Neural crest cell (in vitro differentiated cells): ENCODE results near the gene TOR4A. TPM values are rescaled to one million over a fixed set of nuclear protein-coding genes. Genes with fewer than 3 reads are reported as not detected.
A peak's percentile ranks its signal among the peaks of the same experiment; 100 is the strongest.

Source experiments
- DNase-seq: peaks from one replicate; pipeline ENCODE4 v3.0.0; 2021; ENCODE audit warnings: low read depth, mixed read lengths, low spot score
- H3K27ac Mint-ChIP-seq: one replicate; pipeline ENCODE4 v1.8.0; 2021; ENCODE audit warnings: mild to moderate bottlenecking, mixed read lengths; ENCODE audit not compliant: unreplicated experiment
- H3K27me3 Mint-ChIP-seq: 2 replicates; pipeline ENCODE4 v1.8.0; 2021; ENCODE audit warnings: low read depth, mild to moderate bottlenecking, mixed read lengths
- H3K36me3 Mint-ChIP-seq: 2 replicates; pipeline ENCODE4 v1.8.0; 2021; ENCODE audit warnings: low read depth, mild to moderate bottlenecking, mixed read lengths
- H3K4me1 Mint-ChIP-seq: 2 replicates; pipeline ENCODE4 v1.8.0; 2021; ENCODE audit warnings: mixed read lengths
- H3K4me3 Mint-ChIP-seq: one replicate; pipeline ENCODE4 v1.8.0; 2021; ENCODE audit warnings: mild to moderate bottlenecking, mixed read lengths
- H3K9me3 Mint-ChIP-seq: 2 replicates; pipeline ENCODE4 v1.8.0; 2021; ENCODE audit warnings: mixed read lengths
- CTCF ChIP-seq: fragments of 200-600 bp; sonication (generic); conservative IDR thresholded peaks from 2 replicates; pipeline ENCODE4 v1.5.0; 2021; ENCODE audit warnings: antibody characterized with exemption, mild to moderate bottlenecking
- total RNA-seq: library from RNA; stranded (reverse); gene quantifications from 2 replicates; pipeline ENCODE4 v1.2.1, GENCODE V29; 2021

TOR4A gene
- total RNA-seq, 1 donor from 2014 or later: 0.86 TPM

- H3K4me1 Mint-ChIP-seq: peaks cover 43% of the 10 kb centered on the region
- peaks cover 33% of the 10 kb centered on the region for H3K27me3 Mint-ChIP-seq
- H3K27ac Mint-ChIP-seq: no peak overlapping the region
- TF ChIP-seq CTCF: no peak
- H3K4me3 Mint-ChIP-seq: peak overlapping the region; percentile 78
- DNase-seq: no peak
- H3K36me3 Mint-ChIP-seq: peaks cover 4% of the 10 kb centered on the region
- no peaks in the 10 kb centered on the region for H3K9me3 Mint-ChIP-seq
These were observed 21.7 kb downstream of the TOR4A start for GRCh38 chr9:137299203-137299565.

- Mint-ChIP-seq H3K27me3 (peaks cover 29% of the 10 kb centered on the region), H3K9me3 (no peaks in the 10 kb centered on the region), H3K36me3 (peaks cover 4% of the 10 kb centered on the region), H3K27ac (peak overlapping the region; percentile 50), H3K4me3 (peak overlapping the region; percentile 97), H3K4me1 (peaks cover 47% of the 10 kb centered on the region)
- DNase-seq: no peak
- no peak for TF ChIP-seq CTCF
These were observed 22.4 kb downstream of the TOR4A start for GRCh38 chr9:137299938-137300337.

- peak overlapping the region; percentile 97 for H3K4me3 Mint-ChIP-seq
- H3K9me3 Mint-ChIP-seq: no peaks in the 10 kb centered on the region
- H3K27me3 Mint-ChIP-seq: peaks cover 29% of the 10 kb centered on the region
- H3K27ac Mint-ChIP-seq: peak overlapping the region; percentile 29
- H3K4me1 Mint-ChIP-seq: peaks cover 52% of the 10 kb centered on the region
- no peak for TF ChIP-seq CTCF
- no peak for DNase-seq
- peaks cover 4% of the 10 kb centered on the region for H3K36me3 Mint-ChIP-seq
These were observed 23.1 kb downstream of the TOR4A start for GRCh38 chr9:137300567-137301080.

GRCh38 chr9:137301081-137301947, 23.8 kb downstream of the TOR4A start:
- DNase-seq: no peak
- Mint-ChIP-seq H3K9me3 (no peaks in the 10 kb centered on the region), H3K27ac (peak overlapping the region; percentile 92), H3K36me3 (peaks cover 4% of the 10 kb centered on the region), H3K4me3 (peak overlapping the region; percentile 97), H3K27me3 (peaks cover 29% of the 10 kb centered on the region), H3K4me1 (peaks cover 52% of the 10 kb centered on the region)
- peak; percentile 43 for TF ChIP-seq CTCF

GRCh38 chr9:137302118-137302448, 24.6 kb downstream of the TOR4A start, which contains the start of gene NRARP:
TSS of gene NRARP (minus strand) at chr9:137302271. CDS start at chr9:137301928, 343 bp downstream.
- TF ChIP-seq CTCF: no peak
- H3K4me3 Mint-ChIP-seq: peak within 1 kb of the TSS; percentile 97
- peaks cover 24% of the 10 kb centered on the region for H3K27me3 Mint-ChIP-seq
- H3K4me1 Mint-ChIP-seq: peaks cover 44% of the 10 kb centered on the region
- DNase-seq: peak; percentile 85
- peaks cover 4% of the 10 kb centered on the region for H3K36me3 Mint-ChIP-seq
- peak within 1 kb of the TSS; percentile 92 for H3K27ac Mint-ChIP-seq
- H3K9me3 Mint-ChIP-seq: no peaks in the 10 kb centered on the region
